WTC11 (cell line): Measurements from ENCODE around the gene CD2AP. TPM values are rescaled to one million over a fixed set of nuclear protein-coding genes. Genes with fewer than 3 reads are reported as not detected.

Experiments used
- ATAC-seq: fragments of 200-7000 bp; cut with Tn5 transposase; 2 replicates; pipeline ENCODE4 v1.10.0; 2021; ENCODE audit warnings: mild to moderate bottlenecking, moderate library complexity
- CTCF ChIA-PET: fragments of 300-600 bp; sonication (Branson Sonifier 250); formaldehyde crosslinking; loops from one replicate; lab custom pipeline; 2021; ENCODE audit warnings: antibody characterized with exemption; lab: Charles Lee
- POLR2A ChIA-PET: fragments of 350-600 bp; sonication (Branson Sonifier 250); formaldehyde crosslinking; loops from one replicate; lab custom pipeline; 2021; ENCODE audit warnings: antibody characterized with exemption; lab: Charles Lee
- DNase-seq: peaks from one replicate; pipeline ENCODE4 v3.0.0; 2021; ENCODE audit warnings: low spot score
- H3K27ac Mint-ChIP-seq: 2 replicates; pipeline ENCODE4 v1.8.0; 2021; ENCODE audit warnings: mixed read lengths
- H3K27me3 Mint-ChIP-seq: 2 replicates; pipeline ENCODE4 v1.8.0; 2021; ENCODE audit warnings: low read depth, mild to moderate bottlenecking, moderate library complexity, mixed read lengths
- H3K36me3 Mint-ChIP-seq: 2 replicates; pipeline ENCODE4 v1.8.0; 2021; ENCODE audit warnings: mixed read lengths
- H3K4me1 Mint-ChIP-seq: 2 replicates; pipeline ENCODE4 v1.8.0; 2022; ENCODE audit warnings: mixed read lengths
- H3K4me3 Mint-ChIP-seq: 2 replicates; pipeline ENCODE4 v1.8.0; 2021; ENCODE audit warnings: mild to moderate bottlenecking, moderate library complexity, mixed read lengths
- H3K9me3 Mint-ChIP-seq: 2 replicates; pipeline ENCODE4 v1.8.0; 2021; ENCODE audit warnings: mixed read lengths
- ETV6 ChIP-seq: sonication (generic); formaldehyde crosslinking; IDR thresholded peaks from 2 replicates; pipeline ENCODE4 v1.8.1; 2022; ENCODE audit warnings: mild to moderate bottlenecking, missing genetic modification reagents
- FOXP1 ChIP-seq: sonication (generic); formaldehyde crosslinking; IDR thresholded peaks from 2 replicates; pipeline ENCODE4 v1.8.0; 2022; ENCODE audit warnings: missing genetic modification reagents, mild to moderate bottlenecking, moderate library complexity, borderline replicate concordance
- NFATC4 ChIP-seq: fragments of 250-450 bp; sonication (Bioruptor Pico); IDR thresholded peaks from 2 replicates; pipeline ENCODE4 v1.9.0; 2021; ENCODE audit warnings: mild to moderate bottlenecking
- NR3C1 ChIP-seq: sonication (generic); formaldehyde crosslinking; conservative IDR thresholded peaks from 2 replicates; pipeline ENCODE4 v1.8.1; 2023; ENCODE audit warnings: low read depth, mild to moderate bottlenecking, missing genetic modification reagents
- SMAD4 ChIP-seq: sonication (generic); formaldehyde crosslinking; IDR thresholded peaks from 2 replicates; pipeline ENCODE4 v1.8.0; 2022; ENCODE audit warnings: mild to moderate bottlenecking, missing genetic modification reagents
- SOX15 ChIP-seq: fragments of 250-450 bp; sonication (Bioruptor Pico); IDR thresholded peaks from 2 replicates; pipeline ENCODE4 v1.9.0; 2021; ENCODE audit warnings: mild to moderate bottlenecking
- TEAD1 ChIP-seq: sonication (generic); formaldehyde crosslinking; IDR thresholded peaks from 2 replicates; pipeline ENCODE4 v1.8.0; 2022; ENCODE audit warnings: mild to moderate bottlenecking, missing genetic modification reagents
- ZNF138 ChIP-seq: sonication (generic); formaldehyde crosslinking; conservative IDR thresholded peaks from 2 replicates; pipeline ENCODE4 v1.8.1; 2022; ENCODE audit warnings: mild to moderate bottlenecking, moderate library complexity, missing genetic modification reagents
- ZNF232 ChIP-seq: sonication (generic); formaldehyde crosslinking; IDR thresholded peaks from 2 replicates; pipeline ENCODE4 v1.8.0; 2022; ENCODE audit warnings: mild to moderate bottlenecking, missing genetic modification reagents
- ZNF416 ChIP-seq: fragments of 250-450 bp; sonication (Bioruptor Pico); IDR thresholded peaks from 2 replicates; pipeline ENCODE4 v1.9.0; 2021; ENCODE audit warnings: mild to moderate bottlenecking, inconsistent platforms
- total RNA-seq: library from RNA; stranded (reverse); gene quantifications from 3 replicates; pipeline ENCODE4 v1.2.3, GENCODE V29; 2021
- TF ChIP-seq, protein P1 (sequence below): sonication (generic); formaldehyde crosslinking; IDR thresholded peaks from 2 replicates; pipeline ENCODE4 v1.8.1; 2023; ENCODE audit warnings: mild to moderate bottlenecking, missing genetic modification reagents, borderline replicate concordance
- TF ChIP-seq, protein P2 (sequence below): sonication (generic); formaldehyde crosslinking; IDR thresholded peaks from 2 replicates; pipeline ENCODE4 v1.8.1; 2022; ENCODE audit warnings: low read depth, missing genetic modification reagents, borderline replicate concordance
- TF ChIP-seq, protein P3 (sequence below): fragments of 200-600 bp; IDR thresholded peaks from 2 replicates; pipeline ENCODE4 v1.8.0; 2022; ENCODE audit warnings: antibody characterized with exemption
- TF ChIP-seq, protein P4 (sequence below): fragments of 250-450 bp; sonication (Bioruptor Pico); IDR thresholded peaks from 2 replicates; pipeline ENCODE4 v1.9.0; 2021; ENCODE audit warnings: mild to moderate bottlenecking, borderline replicate concordance

CD2AP gene
- total RNA-seq, 1 experiment from 2014 or later, result 77.0 TPM

DNA sequence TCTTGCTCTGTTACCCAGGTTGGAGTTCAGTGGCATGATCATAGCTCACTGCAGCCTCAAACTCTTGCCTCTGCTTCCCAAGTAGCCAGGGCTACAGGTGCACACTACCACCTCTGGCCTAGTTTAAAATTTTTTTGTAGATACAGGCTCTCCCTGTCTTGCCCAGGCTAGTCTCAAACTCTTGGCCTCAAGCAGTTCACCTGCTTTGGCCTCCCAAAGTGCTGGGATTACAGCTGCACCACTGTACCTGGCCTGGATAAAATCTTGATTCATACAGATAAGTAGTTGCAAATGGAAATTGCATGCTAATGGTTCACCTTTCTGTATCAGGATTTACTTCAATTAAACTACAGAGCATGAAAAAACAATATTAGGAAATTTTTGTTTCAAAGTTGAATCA, 4.2 kb downstream of the CD2AP start (continued):
- TF ChIP-seq, protein P1, sequence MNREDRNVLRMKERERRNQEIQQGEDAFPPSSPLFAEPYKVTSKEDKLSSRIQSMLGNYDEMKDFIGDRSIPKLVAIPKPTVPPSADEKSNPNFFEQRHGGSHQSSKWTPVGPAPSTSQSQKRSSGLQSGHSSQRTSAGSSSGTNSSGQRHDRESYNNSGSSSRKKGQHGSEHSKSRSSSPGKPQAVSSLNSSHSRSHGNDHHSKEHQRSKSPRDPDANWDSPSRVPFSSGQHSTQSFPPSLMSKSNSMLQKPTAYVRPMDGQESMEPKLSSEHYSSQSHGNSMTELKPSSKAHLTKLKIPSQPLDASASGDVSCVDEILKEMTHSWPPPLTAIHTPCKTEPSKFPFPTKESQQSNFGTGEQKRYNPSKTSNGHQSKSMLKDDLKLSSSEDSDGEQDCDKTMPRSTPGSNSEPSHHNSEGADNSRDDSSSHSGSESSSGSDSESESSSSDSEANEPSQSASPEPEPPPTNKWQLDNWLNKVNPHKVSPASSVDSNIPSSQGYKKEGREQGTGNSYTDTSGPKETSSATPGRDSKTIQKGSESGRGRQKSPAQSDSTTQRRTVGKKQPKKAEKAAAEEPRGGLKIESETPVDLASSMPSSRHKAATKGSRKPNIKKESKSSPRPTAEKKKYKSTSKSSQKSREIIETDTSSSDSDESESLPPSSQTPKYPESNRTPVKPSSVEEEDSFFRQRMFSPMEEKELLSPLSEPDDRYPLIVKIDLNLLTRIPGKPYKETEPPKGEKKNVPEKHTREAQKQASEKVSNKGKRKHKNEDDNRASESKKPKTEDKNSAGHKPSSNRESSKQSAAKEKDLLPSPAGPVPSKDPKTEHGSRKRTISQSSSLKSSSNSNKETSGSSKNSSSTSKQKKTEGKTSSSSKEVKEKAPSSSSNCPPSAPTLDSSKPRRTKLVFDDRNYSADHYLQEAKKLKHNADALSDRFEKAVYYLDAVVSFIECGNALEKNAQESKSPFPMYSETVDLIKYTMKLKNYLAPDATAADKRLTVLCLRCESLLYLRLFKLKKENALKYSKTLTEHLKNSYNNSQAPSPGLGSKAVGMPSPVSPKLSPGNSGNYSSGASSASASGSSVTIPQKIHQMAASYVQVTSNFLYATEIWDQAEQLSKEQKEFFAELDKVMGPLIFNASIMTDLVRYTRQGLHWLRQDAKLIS (CRISPR knock-in tag), result no peak

DNA sequence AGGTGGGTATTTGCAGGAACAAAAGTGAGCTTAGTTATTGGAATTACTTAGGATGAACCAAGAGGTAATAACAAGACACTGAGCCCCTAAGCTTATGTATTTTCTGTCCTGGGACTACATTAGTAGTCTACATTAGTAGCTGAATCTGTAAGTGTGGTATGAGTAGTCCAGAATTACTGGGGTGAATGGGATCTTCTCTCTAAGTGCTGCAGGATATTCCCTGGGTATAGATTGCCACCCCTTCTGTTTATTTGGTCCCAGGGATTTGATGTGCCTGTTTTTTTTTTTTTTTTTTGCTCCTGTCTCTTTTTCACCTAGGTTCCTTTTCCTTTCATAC, 5.9 kb downstream of the CD2AP start:
- TF ChIP-seq ZNF416, result no peak
- no peak for TF ChIP-seq NFATC4
- TF ChIP-seq FOXP1 (CRISPR knock-in tag), result no peak
- no peak for TF ChIP-seq ETV6 (CRISPR knock-in tag)
- TF ChIP-seq, protein P2, sequence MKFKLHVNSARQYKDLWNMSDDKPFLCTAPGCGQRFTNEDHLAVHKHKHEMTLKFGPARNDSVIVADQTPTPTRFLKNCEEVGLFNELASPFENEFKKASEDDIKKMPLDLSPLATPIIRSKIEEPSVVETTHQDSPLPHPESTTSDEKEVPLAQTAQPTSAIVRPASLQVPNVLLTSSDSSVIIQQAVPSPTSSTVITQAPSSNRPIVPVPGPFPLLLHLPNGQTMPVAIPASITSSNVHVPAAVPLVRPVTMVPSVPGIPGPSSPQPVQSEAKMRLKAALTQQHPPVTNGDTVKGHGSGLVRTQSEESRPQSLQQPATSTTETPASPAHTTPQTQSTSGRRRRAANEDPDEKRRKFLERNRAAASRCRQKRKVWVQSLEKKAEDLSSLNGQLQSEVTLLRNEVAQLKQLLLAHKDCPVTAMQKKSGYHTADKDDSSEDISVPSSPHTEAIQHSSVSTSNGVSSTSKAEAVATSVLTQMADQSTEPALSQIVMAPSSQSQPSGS (CRISPR knock-in tag), result no peak
- TF ChIP-seq, protein P3, sequence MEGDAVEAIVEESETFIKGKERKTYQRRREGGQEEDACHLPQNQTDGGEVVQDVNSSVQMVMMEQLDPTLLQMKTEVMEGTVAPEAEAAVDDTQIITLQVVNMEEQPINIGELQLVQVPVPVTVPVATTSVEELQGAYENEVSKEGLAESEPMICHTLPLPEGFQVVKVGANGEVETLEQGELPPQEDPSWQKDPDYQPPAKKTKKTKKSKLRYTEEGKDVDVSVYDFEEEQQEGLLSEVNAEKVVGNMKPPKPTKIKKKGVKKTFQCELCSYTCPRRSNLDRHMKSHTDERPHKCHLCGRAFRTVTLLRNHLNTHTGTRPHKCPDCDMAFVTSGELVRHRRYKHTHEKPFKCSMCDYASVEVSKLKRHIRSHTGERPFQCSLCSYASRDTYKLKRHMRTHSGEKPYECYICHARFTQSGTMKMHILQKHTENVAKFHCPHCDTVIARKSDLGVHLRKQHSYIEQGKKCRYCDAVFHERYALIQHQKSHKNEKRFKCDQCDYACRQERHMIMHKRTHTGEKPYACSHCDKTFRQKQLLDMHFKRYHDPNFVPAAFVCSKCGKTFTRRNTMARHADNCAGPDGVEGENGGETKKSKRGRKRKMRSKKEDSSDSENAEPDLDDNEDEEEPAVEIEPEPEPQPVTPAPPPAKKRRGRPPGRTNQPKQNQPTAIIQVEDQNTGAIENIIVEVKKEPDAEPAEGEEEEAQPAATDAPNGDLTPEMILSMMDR, result no peak
- TF ChIP-seq SOX15, result no peak
- TF ChIP-seq ZNF232 (CRISPR knock-in tag), result no peak
- TF ChIP-seq SMAD4 (CRISPR knock-in tag), result no peak
- TF ChIP-seq, protein P4, sequence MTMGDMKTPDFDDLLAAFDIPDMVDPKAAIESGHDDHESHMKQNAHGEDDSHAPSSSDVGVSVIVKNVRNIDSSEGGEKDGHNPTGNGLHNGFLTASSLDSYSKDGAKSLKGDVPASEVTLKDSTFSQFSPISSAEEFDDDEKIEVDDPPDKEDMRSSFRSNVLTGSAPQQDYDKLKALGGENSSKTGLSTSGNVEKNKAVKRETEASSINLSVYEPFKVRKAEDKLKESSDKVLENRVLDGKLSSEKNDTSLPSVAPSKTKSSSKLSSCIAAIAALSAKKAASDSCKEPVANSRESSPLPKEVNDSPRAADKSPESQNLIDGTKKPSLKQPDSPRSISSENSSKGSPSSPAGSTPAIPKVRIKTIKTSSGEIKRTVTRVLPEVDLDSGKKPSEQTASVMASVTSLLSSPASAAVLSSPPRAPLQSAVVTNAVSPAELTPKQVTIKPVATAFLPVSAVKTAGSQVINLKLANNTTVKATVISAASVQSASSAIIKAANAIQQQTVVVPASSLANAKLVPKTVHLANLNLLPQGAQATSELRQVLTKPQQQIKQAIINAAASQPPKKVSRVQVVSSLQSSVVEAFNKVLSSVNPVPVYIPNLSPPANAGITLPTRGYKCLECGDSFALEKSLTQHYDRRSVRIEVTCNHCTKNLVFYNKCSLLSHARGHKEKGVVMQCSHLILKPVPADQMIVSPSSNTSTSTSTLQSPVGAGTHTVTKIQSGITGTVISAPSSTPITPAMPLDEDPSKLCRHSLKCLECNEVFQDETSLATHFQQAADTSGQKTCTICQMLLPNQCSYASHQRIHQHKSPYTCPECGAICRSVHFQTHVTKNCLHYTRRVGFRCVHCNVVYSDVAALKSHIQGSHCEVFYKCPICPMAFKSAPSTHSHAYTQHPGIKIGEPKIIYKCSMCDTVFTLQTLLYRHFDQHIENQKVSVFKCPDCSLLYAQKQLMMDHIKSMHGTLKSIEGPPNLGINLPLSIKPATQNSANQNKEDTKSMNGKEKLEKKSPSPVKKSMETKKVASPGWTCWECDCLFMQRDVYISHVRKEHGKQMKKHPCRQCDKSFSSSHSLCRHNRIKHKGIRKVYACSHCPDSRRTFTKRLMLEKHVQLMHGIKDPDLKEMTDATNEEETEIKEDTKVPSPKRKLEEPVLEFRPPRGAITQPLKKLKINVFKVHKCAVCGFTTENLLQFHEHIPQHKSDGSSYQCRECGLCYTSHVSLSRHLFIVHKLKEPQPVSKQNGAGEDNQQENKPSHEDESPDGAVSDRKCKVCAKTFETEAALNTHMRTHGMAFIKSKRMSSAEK (CRISPR knock-in tag), result no peak
- no peak for TF ChIP-seq NR3C1 (CRISPR knock-in tag)
- TF ChIP-seq ZNF138 (CRISPR knock-in tag), result no peak
- no peak for TF ChIP-seq TEAD1
- ChIA-PET CTCF (no interaction called here), POLR2A (interaction anchor here (0.7 kb wide), 1 partner anchor 109 kb away, joined by 3 read pairs; no protein-coding TSS in a partner anchor)
- no peaks in the 10 kb centered on the region for H3K27me3 Mint-ChIP-seq
- peaks cover 5% of the 10 kb centered on the region; the same call in 1 of the 2 replicates for H3K36me3 Mint-ChIP-seq
- H3K4me1 Mint-ChIP-seq, result peaks cover 61% of the 10 kb centered on the region
- ATAC-seq, result no peak; the same call in 1 of the 2 replicates
- no peaks in the 10 kb centered on the region for H3K9me3 Mint-ChIP-seq
- peak overlapping the region; percentile 68 for H3K27ac Mint-ChIP-seq
- DNase-seq, result no peak
- no peak overlapping the region for H3K4me3 Mint-ChIP-seq
